ENCODE measurements around the gene CCDC63.

CCDC63 gene

DNA sequence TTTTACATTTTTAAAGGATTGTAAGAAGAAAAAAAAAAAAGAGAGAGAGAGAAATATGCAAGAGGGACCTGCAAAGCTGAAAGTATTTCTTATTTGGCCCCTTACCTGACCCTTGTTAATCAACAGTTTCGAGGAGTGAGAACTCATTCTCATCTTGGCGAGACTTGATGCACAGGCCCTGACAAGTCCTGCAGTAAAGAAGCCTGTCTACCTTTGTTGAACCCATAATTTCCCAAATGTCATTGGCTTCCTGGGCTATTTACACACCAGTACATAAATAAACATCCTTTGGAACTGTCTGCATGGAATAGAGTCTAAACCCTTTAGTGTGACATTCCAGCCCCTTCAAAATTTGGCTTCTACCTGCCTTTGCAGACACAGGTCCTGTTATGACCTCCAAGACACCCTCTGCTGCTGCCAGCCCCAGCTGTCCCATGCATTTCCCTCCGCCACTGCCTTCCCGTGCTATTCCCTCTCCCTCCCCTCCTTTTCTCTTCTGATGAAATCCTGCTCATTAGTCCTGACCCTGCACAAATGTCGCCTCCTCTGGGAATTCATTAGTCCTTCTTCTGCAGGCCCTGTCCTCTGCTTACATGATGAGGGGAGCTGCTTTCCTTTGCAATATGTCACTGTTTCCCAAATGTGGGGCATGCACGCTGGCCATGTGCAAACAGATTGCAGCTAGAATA, 38.5 kb downstream of the CCDC63 start:
- DNase-seq (ENCODE audit: low read depth in 2 of 2) = no peak

DNA sequence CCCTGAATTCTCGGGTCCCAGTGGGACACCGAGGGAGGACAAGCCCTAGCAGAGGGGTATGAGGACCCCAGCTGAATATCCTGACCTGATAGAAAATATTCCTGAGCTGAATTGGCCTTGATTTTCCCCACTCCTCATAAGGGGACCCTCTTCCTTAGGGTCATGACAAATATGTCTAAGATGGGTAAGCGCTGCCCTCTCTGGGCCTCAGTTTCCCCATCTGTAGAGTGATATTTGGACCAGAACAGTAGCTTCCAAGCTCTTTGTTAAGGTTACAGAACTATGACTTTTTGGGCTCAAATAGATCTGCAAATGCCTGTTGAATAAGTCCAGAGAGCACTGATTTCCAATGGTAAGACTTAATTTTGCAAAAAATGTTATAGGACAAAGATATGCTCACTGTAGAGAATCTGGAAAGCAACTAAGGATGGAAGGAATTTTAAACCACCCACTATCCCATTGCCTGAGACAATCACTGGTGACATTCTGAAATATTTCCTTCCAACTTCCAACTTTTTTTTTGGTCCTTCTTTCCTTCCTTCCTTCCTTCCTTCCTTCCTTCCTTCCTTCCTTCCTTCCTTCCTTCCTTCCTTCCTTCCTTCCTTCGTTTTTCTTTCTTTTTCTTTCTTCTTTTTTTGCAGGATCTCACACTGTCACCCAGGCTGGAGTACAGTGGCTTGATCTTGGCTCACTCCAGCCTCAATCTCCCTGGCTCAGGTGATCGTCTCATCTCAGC, 41.6 kb downstream of the CCDC63 start:
- no peak for DNase-seq (ENCODE audit: low read depth in 2 of 2)

DNA sequence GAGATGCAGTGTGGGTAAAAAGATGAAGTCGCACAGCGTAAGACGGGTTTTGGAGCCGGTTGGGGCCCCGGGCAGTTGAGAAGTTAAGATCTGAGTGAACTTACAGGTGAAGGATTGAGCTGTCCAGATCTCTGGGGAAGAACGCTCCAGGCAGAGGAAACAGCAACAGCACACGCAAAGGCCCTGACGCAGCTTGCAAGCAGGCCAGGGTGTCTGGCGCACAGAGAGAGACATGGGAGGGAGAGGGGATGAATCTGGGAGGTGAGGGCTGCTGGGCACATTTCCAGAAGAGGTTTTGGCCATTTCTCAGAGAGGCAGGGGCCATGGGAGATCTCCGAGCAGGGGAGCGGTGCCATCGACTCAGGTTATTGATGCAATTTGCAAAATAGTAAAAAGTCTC, 42.6 kb downstream of the CCDC63 start:
- no peak for DNase-seq (ENCODE audit: low read depth in 2 of 2)

DNA sequence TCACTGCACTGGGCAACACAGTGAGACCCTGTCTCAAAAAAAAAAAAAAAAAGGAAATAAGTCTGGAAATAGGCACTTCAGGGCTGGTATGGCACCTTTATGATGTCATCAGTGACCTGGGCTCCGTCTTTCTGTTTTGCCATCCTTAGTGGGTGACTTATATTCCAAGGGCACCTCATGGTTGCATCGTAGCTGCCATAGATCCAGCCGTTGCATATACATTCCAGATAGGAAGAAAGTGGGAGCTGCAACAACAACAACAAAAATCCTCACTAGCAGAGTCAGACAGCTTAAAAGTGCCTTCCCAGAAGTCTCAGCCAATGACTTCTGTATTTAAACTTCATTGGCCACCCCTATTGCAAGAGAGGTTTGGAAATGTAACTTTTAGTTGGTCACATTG, 47.2 kb downstream of the CCDC63 start:
- DNase-seq (ENCODE audit: low read depth in 2 of 2) = no peak

DNA sequence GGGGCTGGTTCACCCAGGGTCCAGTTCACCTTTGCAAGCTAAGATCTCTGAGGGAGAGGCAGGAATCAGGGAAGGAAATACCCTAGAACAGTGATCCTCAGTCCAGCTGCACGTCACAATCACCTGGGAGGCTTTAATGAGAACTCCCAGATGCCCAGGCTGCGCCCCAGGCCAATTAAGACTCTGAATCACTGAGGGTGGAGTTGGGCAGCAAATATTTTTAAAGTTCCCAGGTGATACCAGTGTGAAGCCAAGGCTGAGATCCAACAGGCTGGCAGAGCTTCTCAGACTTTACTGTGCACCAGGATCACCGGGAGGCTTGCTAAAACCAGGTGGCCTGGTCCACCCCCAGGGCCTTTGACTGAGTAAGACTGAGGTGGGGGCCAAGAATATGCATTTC, 49.8 kb downstream of the CCDC63 start:
- DNase-seq (ENCODE audit: low read depth in 2 of 2) = no peak

DNA sequence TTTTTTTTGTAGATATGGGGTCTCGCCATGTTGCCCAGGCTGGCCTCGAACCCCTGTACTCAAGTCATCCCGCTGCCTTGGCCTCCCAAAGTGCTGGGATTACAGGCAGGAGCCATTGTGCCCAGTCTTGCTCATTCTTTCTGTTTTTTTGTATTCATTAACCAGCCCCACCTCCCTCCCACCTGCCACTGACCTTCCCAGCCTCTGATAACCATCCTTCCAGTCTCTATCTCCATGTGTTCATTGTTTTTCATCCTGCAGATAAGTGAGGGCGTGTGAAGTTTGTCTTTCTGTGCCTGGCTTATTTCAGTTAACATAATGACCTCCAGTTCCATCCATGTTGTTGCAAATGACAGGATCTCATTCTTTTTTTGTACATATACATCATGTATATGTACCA, 54.6 kb downstream of the CCDC63 start:
- no peak for DNase-seq (ENCODE audit: low read depth in 2 of 2)

DNA sequence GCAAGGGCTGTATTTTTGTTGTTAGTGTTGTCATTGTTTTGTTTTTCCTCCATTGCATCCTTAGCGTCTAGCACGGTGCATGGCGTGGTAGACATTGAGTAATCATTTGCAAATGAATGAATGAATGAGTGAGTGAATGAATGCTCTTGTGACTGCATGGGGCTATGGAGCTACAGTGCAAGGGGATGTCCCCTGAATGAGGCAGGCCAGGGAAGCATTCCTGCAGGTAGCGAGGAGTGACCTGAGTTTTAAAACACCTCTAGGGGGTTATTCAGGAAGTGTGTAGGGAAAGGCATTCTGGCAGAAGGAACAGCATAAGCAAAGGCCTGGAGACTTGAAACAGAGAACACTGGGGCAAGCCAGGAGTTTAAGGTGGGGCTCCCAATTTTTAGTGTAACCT, 56.7 kb downstream of the CCDC63 start:
- no peak for DNase-seq (ENCODE audit: low read depth in 2 of 2)

DNA sequence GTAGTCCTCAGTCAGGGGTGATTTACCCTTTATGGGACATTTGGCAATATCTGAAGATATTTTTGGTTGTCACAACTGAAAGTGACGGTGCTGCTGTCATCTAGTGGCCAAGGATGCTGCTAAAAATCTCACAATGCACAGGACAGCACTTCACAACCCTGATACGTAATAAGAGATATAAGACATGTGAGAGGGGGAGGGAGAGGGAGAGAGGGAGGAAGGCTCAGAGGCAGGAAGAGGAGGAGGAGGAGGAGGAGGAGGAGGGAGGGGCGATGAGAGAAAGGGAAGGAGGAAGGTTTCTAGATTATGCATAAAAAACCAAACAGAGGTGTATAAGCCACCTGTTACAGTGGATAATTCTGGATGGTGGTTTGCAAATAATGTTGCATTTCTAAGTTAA, 59.3 kb downstream of the CCDC63 start:
- no peak for DNase-seq (ENCODE audit: low read depth in 2 of 2)

DNA sequence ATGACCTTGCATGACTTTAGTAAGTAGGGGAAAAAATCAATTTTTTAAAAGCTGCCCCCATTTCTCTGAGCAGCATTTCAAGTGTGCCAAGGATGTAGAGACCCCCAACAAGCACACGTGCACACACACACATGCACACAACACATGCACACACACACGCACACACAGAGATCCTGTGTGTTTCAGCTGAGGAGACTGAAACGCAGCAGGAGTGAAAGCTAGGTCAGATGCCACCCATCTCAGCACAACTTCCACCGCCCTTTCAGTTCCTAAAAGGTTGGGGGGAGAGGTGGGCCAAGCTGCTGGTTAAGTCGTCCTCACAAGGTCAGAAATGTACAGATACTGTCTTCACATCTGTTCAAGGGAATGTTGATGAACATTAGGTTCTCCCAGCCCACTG, 59.7 kb downstream of the CCDC63 start:
- DNase-seq (ENCODE audit: low read depth in 2 of 2) = no peak

DNA sequence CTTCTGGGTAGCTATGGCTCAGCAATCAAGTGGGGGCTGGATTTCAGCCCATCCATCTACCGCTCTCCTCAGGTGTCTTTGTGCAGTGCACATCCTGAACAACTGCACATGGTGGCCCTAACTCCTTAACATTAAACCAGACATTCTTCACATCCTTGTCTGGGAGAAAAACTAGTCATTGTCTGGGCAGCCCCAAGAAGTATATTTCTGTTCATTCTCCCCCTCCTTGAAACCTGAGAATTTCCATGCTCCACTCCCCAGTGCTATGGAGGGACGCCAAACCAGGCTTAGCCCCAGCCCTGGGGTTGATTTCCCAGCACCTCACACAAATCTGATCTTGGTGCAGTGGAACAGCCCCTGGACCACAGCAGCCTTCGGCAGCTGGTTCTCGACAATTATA, 60.2 kb downstream of the CCDC63 start:
- DNase-seq (ENCODE audit: low read depth in 2 of 2) = no peak

DNA sequence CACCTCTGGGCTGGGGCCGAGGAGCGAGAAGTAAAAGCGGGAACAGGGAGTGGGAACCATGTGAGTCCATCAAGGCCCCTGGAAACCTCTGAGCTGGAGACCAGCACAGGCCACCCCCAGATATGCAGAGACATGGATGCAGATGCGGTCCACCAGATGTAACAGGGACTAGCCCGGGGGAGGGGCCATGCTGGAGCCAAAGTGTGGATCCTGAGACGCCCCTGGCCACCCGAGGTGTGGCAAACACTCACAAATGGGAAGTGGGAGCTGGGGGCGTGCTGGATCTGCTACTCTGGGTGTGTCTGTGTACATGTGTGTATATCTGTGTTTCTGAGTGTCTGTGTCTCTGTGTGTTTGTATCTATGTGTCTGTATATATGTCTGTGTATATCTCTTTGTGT, 60.8 kb downstream of the CCDC63 start:
- no peak for DNase-seq (ENCODE audit: low read depth in 2 of 2)

DNA sequence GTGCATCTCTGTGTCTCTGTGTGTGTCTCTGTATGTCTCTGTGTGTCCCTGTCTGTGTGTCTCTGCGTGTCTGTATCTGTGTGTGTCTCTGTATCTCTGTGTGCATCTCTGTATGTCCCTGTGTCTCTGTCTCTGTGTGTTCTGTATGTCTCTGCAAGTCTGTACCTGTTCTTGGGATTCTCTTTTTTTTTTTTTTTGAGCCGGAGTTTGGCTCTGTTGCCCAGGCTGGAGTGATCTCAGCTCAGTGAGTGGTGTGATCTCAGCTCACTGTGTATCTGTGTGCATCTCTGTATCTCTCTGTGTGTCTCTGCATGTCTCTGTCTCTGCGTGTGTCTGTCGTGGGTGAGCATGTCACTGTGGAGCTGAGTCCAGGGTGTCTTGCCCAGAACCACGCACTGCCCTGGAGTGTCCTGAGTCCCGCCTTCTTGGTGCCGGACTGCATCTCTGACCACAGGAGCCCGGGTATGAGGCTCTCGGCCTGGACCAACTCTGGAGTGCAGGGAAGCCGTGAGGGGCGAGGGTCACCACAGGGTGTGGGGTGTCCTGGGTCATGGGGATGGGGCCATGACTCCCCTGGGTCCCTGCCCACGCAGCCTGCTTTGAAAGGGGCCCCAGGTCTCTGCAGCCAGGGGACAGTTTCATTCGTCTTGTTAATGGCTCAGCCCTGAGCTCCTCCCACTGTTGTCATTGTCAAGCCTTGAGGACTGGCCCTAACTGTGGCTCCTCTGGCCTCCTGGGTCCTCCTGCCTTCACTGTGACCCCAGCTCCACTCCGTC, 61.8 kb downstream of the CCDC63 start:
- DNase-seq (ENCODE audit: low read depth in 2 of 2) = no peak

DNA sequence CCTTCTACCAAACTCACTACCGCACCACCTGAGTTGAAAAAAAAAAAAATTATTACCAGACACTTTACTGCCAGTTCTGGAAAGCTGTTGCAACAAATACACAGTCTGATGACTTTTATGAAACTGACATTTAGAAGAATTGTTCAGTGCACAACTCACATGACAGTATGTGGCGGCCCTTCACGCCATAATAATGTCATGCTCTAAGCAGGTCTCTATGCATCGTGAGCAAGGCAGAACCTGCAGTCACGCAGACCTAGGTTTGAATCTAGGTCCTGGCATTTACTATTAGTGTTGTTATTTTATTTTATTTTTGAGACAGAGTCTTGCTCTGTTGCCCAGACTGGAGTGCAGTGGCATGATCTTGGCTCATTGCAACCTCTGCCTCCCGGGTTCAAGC, 65.5 kb downstream of the CCDC63 start:
- no peak for DNase-seq (ENCODE audit: low read depth in 2 of 2)

DNA sequence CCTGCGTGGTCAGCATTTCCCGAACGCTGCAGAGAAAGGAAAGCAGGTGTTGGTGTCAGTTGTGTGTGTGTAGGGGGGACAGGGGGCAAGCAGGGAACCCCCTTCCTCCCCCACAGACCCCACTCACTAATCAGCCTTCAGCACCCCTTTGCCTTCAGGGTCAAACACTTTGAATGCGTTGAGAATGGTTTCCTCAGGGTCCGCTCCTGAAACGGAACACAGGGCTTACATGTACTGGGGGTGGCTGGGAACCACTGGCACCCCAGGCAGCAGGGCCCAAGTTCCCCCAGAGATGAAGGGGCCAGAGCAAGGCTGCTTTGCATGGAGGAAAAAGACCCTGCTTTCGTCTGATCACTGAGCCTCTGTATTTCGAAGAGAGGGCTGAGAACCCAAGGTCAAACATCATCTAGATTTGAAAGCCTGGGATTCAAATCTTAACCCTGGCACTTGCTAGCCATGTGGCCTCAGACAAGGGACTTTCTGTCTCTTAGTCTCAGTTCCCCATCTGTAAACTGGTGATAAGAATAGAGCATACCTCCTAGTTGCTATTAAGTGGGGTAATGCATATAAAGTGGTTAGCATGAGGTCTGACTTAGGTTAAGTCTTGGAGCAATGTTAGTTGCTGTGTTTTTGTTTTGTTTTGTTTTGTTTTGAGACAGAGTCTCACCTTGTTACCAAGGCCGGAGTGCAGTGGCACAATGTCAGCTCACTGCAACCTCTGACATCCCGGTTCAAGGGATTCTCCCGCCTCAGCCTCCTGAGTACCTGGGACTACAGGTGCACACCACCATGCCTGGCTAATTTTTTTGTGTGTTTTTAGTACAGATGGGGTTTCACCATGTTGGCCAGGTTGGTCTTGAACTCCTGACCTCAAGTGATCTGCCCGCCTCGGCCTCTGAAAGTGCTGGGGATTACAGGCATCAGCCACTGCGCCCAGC, 66.6 kb downstream of the CCDC63 start:
- DNase-seq (ENCODE audit: low read depth in 2 of 2) = no peak

DNA sequence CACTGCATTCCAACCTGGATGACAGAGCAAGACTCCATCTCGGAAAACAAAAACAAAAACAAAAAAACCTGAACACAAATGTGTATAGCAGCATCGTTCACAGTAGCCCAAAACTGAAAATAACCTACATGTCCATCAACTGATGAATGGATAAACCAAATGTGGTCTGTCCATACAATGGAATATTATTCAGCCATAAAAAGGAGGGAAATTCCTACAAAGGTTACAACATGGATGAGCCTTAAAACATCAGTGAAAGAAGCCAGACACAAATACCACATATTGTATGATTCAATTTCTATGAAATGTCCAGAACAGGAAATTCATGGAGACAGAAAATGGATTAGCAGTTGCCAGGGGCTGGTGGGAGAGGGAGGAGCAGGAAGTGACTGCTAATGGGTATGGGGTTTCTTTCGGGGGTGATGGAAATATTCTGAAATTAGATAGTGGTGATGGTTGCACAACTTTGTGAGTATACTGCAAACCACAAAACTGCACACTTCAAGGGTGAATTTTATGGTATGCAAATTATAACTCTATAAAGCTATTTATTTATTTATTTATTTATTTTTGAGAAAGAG, 69.6 kb downstream of the CCDC63 start:
- no peak for DNase-seq (ENCODE audit: low read depth in 2 of 2)

DNA sequence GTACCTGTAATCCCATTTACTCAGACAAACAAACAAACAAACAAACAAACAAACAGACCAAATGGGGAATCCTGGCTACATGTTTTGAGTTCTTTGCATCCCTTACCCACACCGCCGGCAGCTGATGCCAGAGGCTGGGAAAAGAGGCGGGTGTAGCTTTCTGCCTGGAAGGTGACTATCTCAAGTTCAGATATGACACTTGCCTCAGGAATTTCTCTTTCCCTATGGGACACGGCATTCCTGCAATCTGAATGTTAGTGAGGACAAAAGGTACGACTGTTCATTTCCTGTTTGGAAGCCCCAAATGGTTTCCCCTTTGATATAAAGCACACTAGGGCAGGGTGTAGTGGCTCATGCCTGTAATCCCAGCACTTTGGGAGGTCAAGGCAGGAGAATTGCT, 70.7 kb downstream of the CCDC63 start:
- no peak for DNase-seq (ENCODE audit: low read depth in 2 of 2)

DNA sequence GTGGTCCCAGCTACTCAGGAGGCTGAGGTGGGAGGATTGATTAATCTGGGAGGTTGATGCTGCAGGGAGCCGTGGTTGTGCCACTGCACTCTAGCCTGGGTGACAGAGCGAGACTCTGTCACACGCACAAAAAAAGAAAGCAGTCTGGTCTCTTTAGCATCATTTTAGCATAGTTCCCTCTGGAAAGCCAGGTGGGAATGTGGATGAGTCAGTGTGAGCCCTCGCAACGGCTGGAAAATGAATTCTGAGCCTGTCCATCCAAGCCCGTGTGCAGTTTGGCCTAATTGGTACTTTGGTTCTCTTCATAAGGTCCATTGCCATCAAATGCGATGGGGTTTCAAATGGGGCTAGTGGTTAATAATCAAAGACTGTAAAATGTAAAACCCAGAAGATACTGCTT, 71.2 kb downstream of the CCDC63 start:
- DNase-seq (ENCODE audit: low read depth in 2 of 2) = no peak

DNA sequence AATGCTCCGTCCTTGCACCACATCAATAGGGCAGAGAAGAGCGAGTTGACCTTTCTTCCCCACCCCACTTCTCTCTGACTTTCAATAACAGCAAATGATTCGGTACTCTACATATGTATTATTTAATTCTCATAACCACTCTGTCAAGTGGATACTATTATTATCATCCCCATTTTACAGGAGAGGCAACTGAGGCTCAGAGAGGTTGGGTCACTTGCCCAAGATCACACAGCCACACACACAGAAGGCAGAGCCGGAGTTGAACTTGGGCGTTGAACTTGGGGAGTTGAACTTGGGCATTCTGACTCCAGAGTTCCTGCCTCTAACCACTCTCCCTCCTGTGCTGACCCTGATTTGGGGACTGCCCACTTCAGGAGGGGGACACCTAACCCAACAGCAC, 72.9 kb downstream of the CCDC63 start:
- DNase-seq (ENCODE audit: low read depth in 2 of 2) = no peak

DNA sequence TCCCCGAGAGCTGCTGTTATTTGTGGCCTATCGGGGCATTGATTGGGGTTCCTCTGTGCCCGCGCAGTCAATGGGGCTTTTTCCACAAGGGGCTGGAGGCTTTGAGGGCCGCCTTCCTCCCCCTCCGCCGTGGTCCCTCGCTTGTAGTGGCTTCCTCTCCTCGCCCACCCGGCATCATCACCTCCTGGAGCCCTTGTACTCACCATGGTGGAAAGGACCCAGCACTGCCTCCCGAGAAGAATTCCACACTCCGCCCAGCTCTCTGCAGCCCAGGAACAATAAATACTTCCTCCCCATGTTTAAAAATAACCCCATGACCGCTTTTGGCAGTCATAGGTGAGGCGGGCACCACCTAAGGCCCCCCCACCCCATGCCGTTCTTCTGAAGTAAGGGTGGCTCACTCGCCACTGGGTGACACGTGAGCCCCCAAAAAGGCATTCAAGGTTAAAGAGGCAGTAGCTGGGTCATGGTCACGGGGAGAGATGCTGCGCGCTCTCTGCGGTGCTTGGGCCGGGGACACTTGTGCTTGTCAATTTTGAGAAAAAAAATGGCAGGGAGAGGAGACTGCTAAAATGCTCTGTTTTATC, 73.6 kb downstream of the CCDC63 start, which contains the start of gene MYL2:
TSS of gene MYL2 (minus strand) at position 256 of the 587 bp plus-strand sequence. CDS start at position 206, 50 bp downstream.
- DNase-seq (ENCODE audit: low read depth in 2 of 2) = no peak

DNA sequence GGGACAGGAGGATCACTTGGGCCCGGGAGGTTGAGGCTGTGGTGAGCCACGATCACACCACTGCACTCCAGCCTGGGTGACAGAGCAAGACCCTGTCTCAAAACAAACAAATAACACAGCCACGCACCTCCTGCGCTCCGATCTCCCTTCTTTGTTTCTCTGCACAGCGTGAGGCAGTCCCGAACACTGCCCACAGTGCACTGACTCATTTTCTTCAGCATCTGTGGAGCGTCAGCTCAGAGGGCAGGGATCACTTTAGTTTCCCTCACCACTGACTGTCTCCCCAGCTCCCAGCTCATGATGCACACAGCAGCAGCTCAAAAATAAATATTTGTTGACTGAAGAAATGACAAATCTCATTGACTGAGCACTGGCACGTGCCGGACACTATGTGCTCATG, 74.5 kb downstream of the CCDC63 start:
- no peak for DNase-seq (ENCODE audit: low read depth in 2 of 2)

DNA sequence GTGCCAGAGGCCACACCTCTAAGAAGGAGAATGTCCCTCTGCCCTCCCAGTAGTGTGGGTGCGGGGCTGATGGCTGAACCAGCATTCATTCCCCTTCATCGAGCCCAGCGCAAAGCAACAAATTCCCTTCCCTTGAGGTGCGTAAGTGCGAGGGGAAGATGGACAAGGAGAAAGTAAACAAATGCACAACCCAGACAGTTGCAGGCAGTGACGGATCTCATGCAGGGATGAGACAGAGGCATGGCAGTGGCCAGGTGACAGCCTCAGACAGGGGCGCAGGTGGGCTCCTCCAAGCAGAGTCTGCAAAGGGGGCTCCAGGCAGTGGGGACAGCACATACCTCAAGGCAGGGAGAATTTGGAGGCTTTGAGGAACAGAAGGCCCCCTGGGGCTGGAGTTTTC, 75.9 kb downstream of the CCDC63 start:
- DNase-seq (ENCODE audit: low read depth in 2 of 2) = no peak

All from stimulated activated CD4-positive, alpha-beta T cell treated with anti-CD3 and anti-CD28 coated beads, Interleukin-15, amount 100 ng/mL, for 48 hours (primary cell).